GM12872 (cell line): ENCODE results near the gene LGALS1.

ENCODE experiments used
- CTCF ChIP-seq: IDR thresholded peaks from 3 replicates; pipeline ENCODE4 v1.5.1; 2011; ENCODE audit warnings: low read depth, mild to moderate bottlenecking, low read length, moderate library complexity; ENCODE audit not compliant: insufficient read depth

The LGALS1 gene

GRCh38 chr22:37728620-37729019, 53.2 kb downstream of the LGALS1 start:
- no peak for TF ChIP-seq CTCF
